Endothelial cell of umbilical vein (primary cell): ENCODE measurements around the gene LIPA. TPM values are rescaled to one million over a fixed set of nuclear protein-coding genes. Genes with fewer than 3 reads are reported as not detected.

Experiments
- BruUV-seq: library from RNA; stranded (reverse); fragments of 400-500 nt; replicated peaks from 2 replicates; lab custom pipeline; 2021; lab: Mats Ljungman, UMichigan
- CTCF ChIA-PET: fragments of 300-600, 350-600 bp; sonication (Branson Sonifier 250); formaldehyde crosslinking; loops from one replicate; lab custom pipeline; 2021; ENCODE audit warnings: antibody characterized with exemption, inconsistent platforms; lab: Charles Lee
- POLR2A ChIA-PET: fragments of 300-600, 350-600 bp; sonication (Branson Sonifier 250); formaldehyde crosslinking; loops from one replicate; lab custom pipeline; 2021; ENCODE audit warnings: antibody characterized with exemption, inconsistent platforms; lab: Charles Lee
- DNase-seq: peaks from one replicate; pipeline ENCODE4 v3.0.0-alpha.2; 2011; ENCODE audit warnings: low read depth, low spot score
- FAIRE-seq: peaks from 2 replicates; lab custom pipeline; 2011; peaks lifted over from hg19 to GRCh38; lab: Jason Lieb, UNC
- H2AFZ ChIP-seq: 2 replicates; pipeline ENCODE4 v1.6.0; 2012; ENCODE audit warnings: low read depth, low read length, control low read depth, inconsistent platforms
- H3K27ac ChIP-seq: 2 replicates; pipeline ENCODE4 v1.5.1; 2011; ENCODE audit warnings: low read depth, mild to moderate bottlenecking, control low read depth, low read length, moderate library complexity; ENCODE audit not compliant: insufficient read depth
- H3K27me3 ChIP-seq, 2 experiments: 2 replicates each; pipeline versions ENCODE4 v1.6.0 to v1.6.1; 2011; ENCODE audit warnings: low read length in 2 of 2, mixed read lengths in 1 of 2; ENCODE audit not compliant: control insufficient read depth in 2 of 2, insufficient read depth in 2 of 2
- H3K36me3 ChIP-seq, 2 experiments: 2 replicates in 1 of 2; 3 replicates in 1 of 2; pipeline ENCODE4 v1.5.1; 2011; ENCODE audit warnings: low read length in 2 of 2, mild to moderate bottlenecking in 1 of 2, moderate library complexity in 1 of 2; ENCODE audit not compliant: control insufficient read depth in 2 of 2, insufficient read depth in 2 of 2; ENCODE audit errors: extremely low read depth in 1 of 2
- H3K4me1 ChIP-seq: 3 replicates; pipeline ENCODE4 v1.5.1; 2011; ENCODE audit warnings: mild to moderate bottlenecking, low read length; ENCODE audit not compliant: control insufficient read depth, insufficient read depth; ENCODE audit errors: extremely low read depth
- H3K4me2 ChIP-seq: 2 replicates; pipeline ENCODE4 v1.6.1; 2011; ENCODE audit warnings: low read length, control low read depth, mixed read lengths; ENCODE audit not compliant: insufficient read depth
- H3K4me3 ChIP-seq, 3 experiments: fragments of 200-600 bp in 1 of 3; sonication (generic), shearing (Covaris generic) in 1 of 3; replicated peaks in 1 of 3; 2 replicates each; pipeline ENCODE4 v1.5.1; 2011 to 2016; ENCODE audit warnings: control low read depth in 3 of 3, low read length in 3 of 3, mild to moderate bottlenecking in 2 of 3, inconsistent platforms in 1 of 3, low read depth in 1 of 3, moderate library complexity in 1 of 3; ENCODE audit not compliant: insufficient read depth in 1 of 3
- H3K79me2 ChIP-seq: 2 replicates; pipeline ENCODE4 v1.6.0; 2012; ENCODE audit warnings: low read length, inconsistent platforms; ENCODE audit not compliant: control insufficient read depth, insufficient read depth
- H3K9ac ChIP-seq: replicated peaks from 2 replicates; pipeline ENCODE3; 2011; ENCODE audit warnings: low read length, control low read depth; ENCODE audit not compliant: insufficient read depth; ENCODE audit errors: extremely low read depth
- H3K9me1 ChIP-seq: replicated peaks from 3 replicates; pipeline ENCODE4 v1.6.0; 2011; ENCODE audit warnings: mild to moderate bottlenecking, low read length; ENCODE audit not compliant: control insufficient read depth, insufficient read depth; ENCODE audit errors: extremely low read depth
- H3K9me3 ChIP-seq: replicated peaks from 2 replicates; pipeline ENCODE4 v1.5.1; 2012; ENCODE audit warnings: low read length, inconsistent platforms; ENCODE audit not compliant: control insufficient read depth, insufficient read depth
- H4K20me1 ChIP-seq: replicated peaks from 2 replicates; pipeline ENCODE3; 2011; ENCODE audit warnings: mild to moderate bottlenecking, low read length; ENCODE audit not compliant: control insufficient read depth, insufficient read depth; ENCODE audit errors: extremely low read depth
- CTCF ChIP-seq, 2 donors: IDR thresholded peaks; 1 replicate in 1 of 2; 2 replicates in 1 of 2; pipeline ENCODE4 v1.5.1; 2011; ENCODE audit warnings: low read length in 2 of 2, mild to moderate bottlenecking in 2 of 2, moderate library complexity in 2 of 2, control low read depth in 1 of 2, inconsistent platforms in 1 of 2, low read depth in 1 of 2; ENCODE audit not compliant: insufficient read depth in 1 of 2; ENCODE audit errors: extremely low read depth in 1 of 2
- EZH2 ChIP-seq: IDR thresholded peaks from 2 replicates; pipeline ENCODE4 v1.6.1; 2012; ENCODE audit warnings: borderline replicate concordance, low read depth, mild to moderate bottlenecking, moderate library complexity, low read length, inconsistent platforms; ENCODE audit not compliant: severe bottlenecking
- FOS ChIP-seq: IDR thresholded peaks from 2 replicates; pipeline ENCODE4 v1.6.1; 2011; ENCODE audit warnings: mild to moderate bottlenecking, low read length, moderate library complexity, borderline replicate concordance; ENCODE audit not compliant: insufficient read depth
- GATA2 ChIP-seq: IDR thresholded peaks from 2 replicates; pipeline ENCODE4 v1.7.0; 2011; ENCODE audit warnings: low read depth, mild to moderate bottlenecking, moderate library complexity, mixed read lengths, low read length; ENCODE audit not compliant: insufficient read length, insufficient read depth
- JUN ChIP-seq: IDR thresholded peaks from 2 replicates; pipeline ENCODE4 v1.6.1; 2011; ENCODE audit warnings: borderline replicate concordance, low read depth; ENCODE audit not compliant: insufficient read length, insufficient read depth
- MYC ChIP-seq: IDR thresholded peaks from one replicate; pipeline ENCODE4 v1.6.1; 2011; ENCODE audit warnings: mild to moderate bottlenecking, low read depth, low read length
- POLR2A ChIP-seq: IDR thresholded peaks from 2 replicates; pipeline ENCODE4 v1.6.1; 2012; ENCODE audit warnings: low read depth, mild to moderate bottlenecking, control low read depth, low read length
- POLR2AphosphoS5 ChIP-seq: IDR thresholded peaks from 2 replicates; pipeline ENCODE4 v1.6.1; 2012; ENCODE audit warnings: low read depth, mild to moderate bottlenecking, control low read depth, low read length, moderate library complexity; ENCODE audit not compliant: insufficient read depth
- dilution Hi-C: fragments of 300-500 bp; cut with MboI; formaldehyde crosslinking; loops from one replicate; pipeline ENCODE4 v1.15.0; 2019; ENCODE audit warnings: low sequenced_read_pairs; ENCODE audit not compliant: extremely low pct_ligation_motif_present
- intact Hi-C: fragments of 100-400 bp; cut with micrococcal nuclease; formaldehyde crosslinking; loops from one replicate; pipeline ENCODE4 v1.10.0; 2022
- polyA plus RNA-seq, 4 experiments: library from polyadenylated mRNA; depleted of rRNA in 3 of 4; stranded (reverse) in 3 of 4; unstranded in 1 of 4; fragments of >200 nt; gene quantifications; 2 replicates each; pipeline versions ENCODE4 v1.2.1 to v1.2.3, GENCODE V29; 2011 to 2012; ENCODE audit warnings: missing spikeins in 1 of 4
- total RNA-seq: library from RNA; stranded (reverse); gene quantifications from 2 replicates; pipeline ENCODE4 v1.2.3, GENCODE V29; 2021
- TF ChIP-seq, protein P1 (sequence below): IDR thresholded peaks from 2 replicates; pipeline ENCODE4 v1.6.1; 2011; ENCODE audit not compliant: insufficient read depth, insufficient read length

LIPA gene
- total and polyA plus RNA-seq, 2 donors (not counting 3 experiments of a cell fraction or from before 2014, with no cell fraction given), result 24.0 to 41.1 TPM

DNA sequence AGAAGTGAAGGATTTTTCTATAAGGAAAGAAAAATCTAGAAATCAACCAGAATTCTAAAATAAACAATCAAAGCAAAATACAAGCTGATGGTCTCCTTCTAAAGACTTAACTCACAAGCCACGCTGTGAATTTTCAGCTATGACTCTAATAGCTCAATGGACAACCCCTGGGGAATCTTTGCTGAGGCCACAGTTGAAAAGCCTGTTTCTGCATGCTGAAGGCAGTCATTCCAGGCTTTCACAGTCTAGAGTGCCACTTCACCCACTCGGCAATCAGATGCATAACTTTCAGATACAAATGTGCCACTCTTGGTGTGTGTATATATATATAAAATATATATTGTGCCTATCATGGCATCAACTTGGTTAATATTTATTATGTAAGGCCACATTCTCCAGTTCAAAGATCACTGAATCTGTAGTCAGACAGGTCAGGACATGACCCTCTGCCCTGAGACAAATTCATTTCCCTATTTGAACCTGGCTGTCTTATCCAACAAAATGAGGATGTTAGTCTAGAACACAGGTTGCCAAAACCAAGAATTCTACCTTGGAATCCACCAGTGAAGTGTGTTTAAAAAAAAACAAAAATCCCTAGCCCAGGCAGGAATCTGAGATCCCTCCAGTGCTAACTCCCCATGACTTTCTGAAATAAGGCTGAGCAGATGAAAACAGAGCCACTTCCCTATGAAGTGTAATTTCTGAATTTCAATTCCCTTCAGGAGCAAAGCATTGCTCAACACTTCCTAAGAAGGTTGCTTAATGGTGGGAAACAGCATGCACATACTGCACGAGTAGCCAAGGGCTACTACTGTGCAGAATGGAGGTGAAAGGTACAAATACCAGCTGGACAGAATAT lies 9.9 kb downstream of the LIPA start:
- ChIA-PET CTCF (interaction anchor here (0.8 to 1.7 kb wide), 2 partner anchors 24 to 309 kb away, joined by 3 to 4 read pairs; no protein-coding TSS in a partner anchor), POLR2A (no interaction called here)
- dilution Hi-C loops, result no loop called here
- no peaks in the 10 kb centered on the region for H3K9me3 ChIP-seq
- H3K4me2 ChIP-seq, result no peak overlapping the region
- no peaks in the 10 kb centered on the region for H3K79me2 ChIP-seq
- H3K4me3 ChIP-seq, result no peak overlapping the region
- no peaks in the 10 kb centered on the region for H3K27me3 ChIP-seq
- no peak overlapping the region for H3K27ac ChIP-seq
- FAIRE-seq, result no peak
- no peak for TF ChIP-seq GATA2
- no peak for TF ChIP-seq JUN
- no peak for TF ChIP-seq CTCF (IDR thresholded peaks at IDR 0.05; ENCODE audit: extremely low read depth in 1 of 2, insufficient read depth in 1 of 2, low read depth in 1 of 2, low read length in 2 of 2)
- TF ChIP-seq FOS, result no peak
- TF ChIP-seq EZH2, result no peak
- TF ChIP-seq, protein P1, sequence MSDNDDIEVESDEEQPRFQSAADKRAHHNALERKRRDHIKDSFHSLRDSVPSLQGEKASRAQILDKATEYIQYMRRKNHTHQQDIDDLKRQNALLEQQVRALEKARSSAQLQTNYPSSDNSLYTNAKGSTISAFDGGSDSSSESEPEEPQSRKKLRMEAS, result no peak
- no peak for TF ChIP-seq POLR2AphosphoS5
- TF ChIP-seq MYC, result no peak
- TF ChIP-seq POLR2A, result no peak
- BruUV-seq, result no TSS peak
- H3K9ac ChIP-seq, result no peak overlapping the region
- no peaks in the 10 kb centered on the region for H3K4me1 ChIP-seq
- H3K9me1 ChIP-seq, result no peaks in the 10 kb centered on the region
- no peaks in the 10 kb centered on the region for H4K20me1 ChIP-seq
- DNase-seq, result no peak
- H3K36me3 ChIP-seq, result no peaks in the 10 kb centered on the region
- intact Hi-C loops, result no loop called here
- no peak overlapping the region for H2AFZ ChIP-seq
